Lower lobe of right lung (tissue), 2 donors: ENCODE measurements around the gene ZNF195. TPM values are rescaled to one million over a fixed set of nuclear protein-coding genes. Genes with fewer than 3 reads are reported as not detected.

Experiments
- ATAC-seq, 2 donors: fragments of 200-7000 bp; cut with Tn5 transposase; one replicate each; pipeline ENCODE4 v1.9.1; 2020 to 2022; ENCODE audit warnings: mild to moderate bottlenecking in 2 of 2, moderate library complexity in 2 of 2
- DNase-seq: peaks from one replicate; pipeline ENCODE4 v3.0.0-alpha.2; 2020
- H3K27ac ChIP-seq: fragments of 200-600 bp; one replicate; pipeline ENCODE4 v1.8.0; 2022
- H3K27me3 ChIP-seq: fragments of 200-600 bp; one replicate; pipeline ENCODE4 v1.8.0; 2022; ENCODE audit warnings: low read depth
- H3K36me3 ChIP-seq: fragments of 200-600 bp; one replicate; pipeline ENCODE4 v1.8.0; 2022; ENCODE audit warnings: mild to moderate bottlenecking
- H3K4me1 ChIP-seq: fragments of 200-600 bp; one replicate; pipeline ENCODE4 v1.8.0; 2022
- H3K4me3 ChIP-seq: fragments of 200-600 bp; one replicate; pipeline ENCODE4 v1.8.0; 2022; ENCODE audit warnings: mild to moderate bottlenecking
- H3K9me3 ChIP-seq: fragments of 200-600 bp; one replicate; pipeline ENCODE4 v1.8.0; 2022
- intact Hi-C: fragments of 100-400 bp; cut with DNase I; formaldehyde crosslinking; loops from one replicate; pipeline ENCODE4 v1.11.0; 2022
- total RNA-seq: library from RNA; stranded (reverse); fragmentation: NEBNext Ultra II Directional; extraction: Animal tissue kit (Norgen Biotek cat#: 25700); gene quantifications from one replicate; pipeline ENCODE4 v1.2.1, GENCODE V29; 2021
- TF ChIP-seq, protein P1 (sequence below): fragments of 200-600 bp; IDR thresholded peaks from one replicate; pipeline ENCODE4 v1.8.0; 2022; ENCODE audit warnings: antibody characterized with exemption, mild to moderate bottlenecking
- donor health status: DM: no; HTN: yes; CAD: no; lungs with severe emphysema.

Gene ZNF195
- total RNA-seq, 1 donor from 2014 or later = 16.4 TPM

DNA sequence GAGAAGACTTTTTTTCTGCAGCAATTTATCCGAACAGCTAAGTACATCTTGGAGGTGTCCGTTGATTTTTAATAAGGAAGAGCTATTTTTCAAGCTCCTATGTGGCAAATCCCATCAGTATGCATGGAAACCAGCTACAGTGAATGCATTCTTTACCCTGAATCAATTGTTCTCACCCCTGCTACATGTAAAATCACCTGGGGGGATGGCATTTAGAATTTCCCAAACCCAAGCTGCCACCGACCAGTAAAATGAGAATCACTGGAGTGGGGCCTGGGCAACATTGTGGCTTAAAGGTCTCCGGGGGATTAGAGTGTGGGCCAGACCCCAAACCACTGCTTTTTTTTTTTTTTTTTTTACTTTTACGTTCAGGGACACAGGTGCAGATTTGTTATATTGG is 2.8 kb upstream of the ZNF195 start:
- intact Hi-C loops = no loop called here
- DNase-seq (no peak), ATAC-seq (no peak)
- Histone ChIP-seq H3K4me1 (peaks cover 20% of the 10 kb centered on the region), H3K9me3 (no peaks in the 10 kb centered on the region), H3K27me3 (no peaks in the 10 kb centered on the region), H3K36me3 (no peaks in the 10 kb centered on the region), H3K27ac (no peak overlapping the region), H3K4me3 (no peak overlapping the region)
- TF ChIP-seq, protein P1, sequence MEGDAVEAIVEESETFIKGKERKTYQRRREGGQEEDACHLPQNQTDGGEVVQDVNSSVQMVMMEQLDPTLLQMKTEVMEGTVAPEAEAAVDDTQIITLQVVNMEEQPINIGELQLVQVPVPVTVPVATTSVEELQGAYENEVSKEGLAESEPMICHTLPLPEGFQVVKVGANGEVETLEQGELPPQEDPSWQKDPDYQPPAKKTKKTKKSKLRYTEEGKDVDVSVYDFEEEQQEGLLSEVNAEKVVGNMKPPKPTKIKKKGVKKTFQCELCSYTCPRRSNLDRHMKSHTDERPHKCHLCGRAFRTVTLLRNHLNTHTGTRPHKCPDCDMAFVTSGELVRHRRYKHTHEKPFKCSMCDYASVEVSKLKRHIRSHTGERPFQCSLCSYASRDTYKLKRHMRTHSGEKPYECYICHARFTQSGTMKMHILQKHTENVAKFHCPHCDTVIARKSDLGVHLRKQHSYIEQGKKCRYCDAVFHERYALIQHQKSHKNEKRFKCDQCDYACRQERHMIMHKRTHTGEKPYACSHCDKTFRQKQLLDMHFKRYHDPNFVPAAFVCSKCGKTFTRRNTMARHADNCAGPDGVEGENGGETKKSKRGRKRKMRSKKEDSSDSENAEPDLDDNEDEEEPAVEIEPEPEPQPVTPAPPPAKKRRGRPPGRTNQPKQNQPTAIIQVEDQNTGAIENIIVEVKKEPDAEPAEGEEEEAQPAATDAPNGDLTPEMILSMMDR = no peak

DNA sequence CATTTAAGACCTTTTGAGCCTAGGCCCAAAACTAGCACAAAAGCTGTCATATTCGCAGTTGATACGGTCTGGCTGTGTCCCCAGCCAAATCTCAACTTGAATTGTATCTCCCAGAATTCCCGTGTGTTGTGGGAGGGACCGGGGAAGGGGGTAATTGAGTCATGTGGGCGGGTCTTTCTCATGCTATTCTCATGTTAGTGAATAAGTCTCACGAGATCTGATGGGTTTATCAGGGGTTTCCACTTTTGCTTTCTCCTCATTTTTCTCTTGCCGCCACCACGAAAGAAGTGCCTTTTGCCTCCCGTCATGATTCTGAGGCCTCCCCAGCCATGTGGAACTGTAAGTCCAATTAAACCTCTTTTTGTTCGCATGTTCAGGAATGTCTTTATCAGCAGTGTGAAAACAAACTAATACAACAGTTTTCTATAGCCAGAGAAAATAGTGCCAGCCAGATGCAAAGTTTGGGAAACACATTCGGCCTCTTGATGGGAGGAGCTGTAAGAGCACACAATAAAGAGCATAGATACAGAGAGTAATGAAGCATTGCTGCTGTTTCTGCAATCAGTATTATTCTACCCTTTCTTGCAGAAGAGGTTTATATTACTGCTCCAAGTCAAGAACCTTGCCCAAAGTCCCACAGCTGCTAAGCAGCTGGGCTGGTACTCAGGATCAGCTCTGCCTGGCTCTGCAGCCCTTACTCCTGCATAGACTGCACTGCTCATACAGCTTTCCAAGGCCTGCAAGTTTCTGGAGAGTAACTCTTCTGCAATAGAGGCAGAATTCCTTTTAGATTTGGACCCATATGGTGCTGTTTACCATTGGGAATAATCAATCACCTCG is 2.0 kb upstream of the ZNF195 start:
- intact Hi-C loops = no loop called here
- Histone ChIP-seq H3K27me3 (no peaks in the 10 kb centered on the region), H3K9me3 (no peaks in the 10 kb centered on the region), H3K4me1 (peaks cover 24% of the 10 kb centered on the region), H3K36me3 (no peaks in the 10 kb centered on the region), H3K27ac (no peak overlapping the region), H3K4me3 (peak overlapping the region; percentile 33)
- TF ChIP-seq, protein P1 = no peak
- ATAC-seq (no peak), DNase-seq (no peak)

DNA sequence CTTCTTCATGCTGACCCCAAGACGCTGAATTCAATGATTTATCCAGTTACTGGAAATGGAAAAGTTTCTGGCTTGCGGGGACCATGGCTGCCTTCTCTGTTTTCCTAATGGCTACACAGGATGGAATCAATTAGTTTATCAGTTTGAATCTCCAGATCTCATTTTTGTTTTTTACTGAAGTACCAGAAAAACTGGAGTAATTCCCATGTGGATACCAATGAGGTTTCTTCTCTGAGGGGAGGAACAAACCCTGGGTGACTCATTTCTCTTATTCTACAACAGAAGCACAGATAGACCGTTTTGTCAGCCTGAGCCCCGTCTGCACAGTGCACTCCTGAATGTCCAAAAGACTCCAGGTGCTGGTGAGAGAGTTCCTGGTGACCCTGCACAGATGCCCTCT is 3.4 kb downstream of the ZNF195 start:
- H3K4me1 ChIP-seq = peaks cover 24% of the 10 kb centered on the region
- no peak overlapping the region for H3K27ac ChIP-seq
- ATAC-seq = no peak
- H3K27me3 ChIP-seq = no peaks in the 10 kb centered on the region
- no peak overlapping the region for H3K4me3 ChIP-seq
- no peaks in the 10 kb centered on the region for H3K9me3 ChIP-seq
- TF ChIP-seq, protein P1 = no peak
- DNase-seq = no peak
- peaks cover 27% of the 10 kb centered on the region for H3K36me3 ChIP-seq
- intact Hi-C loops = no loop called here

DNA sequence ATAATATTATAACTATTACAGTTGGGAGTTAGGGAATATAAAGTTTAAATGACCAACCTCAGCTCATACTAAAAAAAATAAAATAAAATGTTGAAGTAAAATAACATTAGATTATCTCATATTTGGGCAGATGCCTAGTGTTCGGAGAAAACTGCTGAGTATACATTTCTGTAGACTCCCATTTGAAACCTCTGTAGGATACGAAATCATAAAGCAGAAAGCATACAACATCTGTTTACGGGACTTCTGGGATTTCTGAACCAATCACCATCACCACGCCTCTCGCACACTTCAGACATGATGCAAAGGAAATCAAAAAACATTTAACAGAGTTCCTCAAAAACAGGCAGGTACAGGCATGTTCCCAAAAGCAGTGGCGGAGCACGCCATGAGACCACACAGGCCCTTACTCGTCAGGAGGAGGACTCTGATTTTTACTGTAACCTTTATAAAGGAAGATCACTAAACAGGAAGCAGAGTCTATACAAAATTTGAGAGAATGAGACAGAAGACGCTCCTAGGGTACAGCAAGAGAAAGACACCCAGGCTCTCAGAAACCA is 8.6 kb downstream of the ZNF195 start:
- no peak for ATAC-seq
- Histone ChIP-seq H3K27me3 (no peaks in the 10 kb centered on the region), H3K36me3 (peaks cover 71% of the 10 kb centered on the region), H3K4me1 (no peaks in the 10 kb centered on the region), H3K9me3 (peaks cover 2% of the 10 kb centered on the region), H3K4me3 (no peak overlapping the region), H3K27ac (no peak overlapping the region)
- DNase-seq = no peak
- intact Hi-C loops = no loop called here
- TF ChIP-seq, protein P1 = no peak

DNA sequence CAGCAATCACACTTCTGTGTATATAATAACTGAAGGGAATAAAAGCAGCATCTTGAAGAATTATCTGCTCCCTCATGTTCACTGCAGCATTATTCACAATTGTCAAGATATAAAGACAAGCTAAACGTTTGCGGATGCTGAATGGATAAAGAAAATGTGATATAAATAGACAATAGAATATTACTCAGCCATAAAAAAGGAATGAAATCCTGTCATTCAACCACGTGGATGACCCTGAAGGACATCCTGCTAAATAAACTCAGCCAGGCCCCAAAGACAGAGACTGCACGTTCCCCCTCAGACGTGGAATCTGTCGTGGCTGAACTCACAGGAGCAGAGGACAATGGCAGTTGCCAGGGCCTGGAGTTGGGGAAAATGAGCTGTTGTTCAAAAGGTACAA is 9.6 kb downstream of the ZNF195 start:
- Histone ChIP-seq H3K27ac (no peak overlapping the region), H3K9me3 (peaks cover 10% of the 10 kb centered on the region), H3K4me1 (no peaks in the 10 kb centered on the region), H3K36me3 (peaks cover 81% of the 10 kb centered on the region), H3K27me3 (no peaks in the 10 kb centered on the region), H3K4me3 (no peak overlapping the region)
- intact Hi-C loops = no loop called here
- no peak for DNase-seq
- no peak for ATAC-seq
- TF ChIP-seq, protein P1 = no peak
